Mucosa of descending colon (tissue), 3 donors: ENCODE measurements around the gene PHLDA1. TPM values are rescaled to one million over a fixed set of nuclear protein-coding genes. Genes with fewer than 3 reads are reported as not detected.
A peak's percentile ranks its signal among the peaks of the same experiment; 100 is the strongest.

Source experiments
- ATAC-seq: fragments of 200-7000 bp; cut with Tn5 transposase; one replicate; pipeline ENCODE4 v1.9.1; 2020; ENCODE audit warnings: mild to moderate bottlenecking, moderate library complexity
- DNase-seq, 3 donors: peaks; one replicate each; pipeline ENCODE4 v3.0.0-alpha.2; 2020
- H3K36me3 ChIP-seq: fragments of 200-600 bp; one replicate; pipeline ENCODE4 v1.8.0; 2021; ENCODE audit warnings: low read depth, mild to moderate bottlenecking
- H3K4me1 ChIP-seq: fragments of 200-600 bp; one replicate; pipeline ENCODE4 v1.8.0; 2021; ENCODE audit warnings: low read depth, mild to moderate bottlenecking
- H3K4me3 ChIP-seq: fragments of 200-600 bp; one replicate; pipeline ENCODE4 v1.8.0; 2021; ENCODE audit warnings: mild to moderate bottlenecking
- H3K9me3 ChIP-seq: fragments of 200-600 bp; one replicate; pipeline ENCODE4 v1.8.0; 2021; ENCODE audit warnings: mild to moderate bottlenecking
- CTCF ChIP-seq: fragments of 200-600 bp; IDR thresholded peaks from one replicate; pipeline ENCODE4 v1.8.0; 2022; ENCODE audit warnings: antibody characterized with exemption, mild to moderate bottlenecking
- intact Hi-C, 2 donors: fragments of 100-400 bp; cut with DNase I in 1 of 2; cut with micrococcal nuclease in 1 of 2; formaldehyde crosslinking; loops; one replicate each; pipeline versions ENCODE4 v1.11.0 to v1.11.1; 2022; cut with DNase I, micrococcal nuclease
- long read RNA-seq, 2 donors: library from polyadenylated mRNA; unstranded; transcript quantifications; one replicate each; pipeline ENCODE4 v2.0.0, GENCODE V29; 2019 to 2021
- total RNA-seq, 3 donors: library from RNA; stranded (reverse); fragmentation: NEBNext Ultra II Directional in 2 of 3; extraction: Animal tissue kit (Norgen Biotek cat#: 25700) in 2 of 3; gene quantifications; one replicate each; pipeline versions ENCODE4 v1.2.1 to v1.2.4, GENCODE V29; 2021 to 2023
- donor health status: DM: no; HTN: no; CAD: no; lungs with moderate emphysema.
- donor health status: DM: no; HTN: no; CAD: no.
- donor health status: DM: no; HTN: yes; CAD: no.

The PHLDA1 gene
- 1 to 10 TPM; 2.2 to 8.8 (median 3.5) TPM for total RNA-seq
- long read RNA-seq, donor 1, full-length matches to known transcripts = 9 of 13 reads
- long read RNA-seq, donor 1, partial matches to known transcripts = 0 of 13 reads
- long read RNA-seq, donor 1, other reads (novel, unspliced or antisense) = 4 of 13 reads
- long read RNA-seq, donor 2, full-length matches to known transcripts = 7 of 8 reads
- long read RNA-seq, donor 2, partial matches to known transcripts = 0 of 8 reads
- long read RNA-seq, donor 2, other reads (novel, unspliced or antisense) = 1 of 8 reads

- intact Hi-C loops = loop anchor here in 1 of 2 donors (10.0 kb wide), 1 partner anchor 507 kb away; no protein-coding TSS in a partner anchor
- no peaks in the 10 kb centered on the region for H3K36me3 ChIP-seq
- TF ChIP-seq CTCF = peak; percentile 37
- H3K4me1 ChIP-seq = peaks cover 3% of the 10 kb centered on the region
- ATAC-seq (peak; percentile 90), DNase-seq (peak; percentile 88 to 95 (median 92))
- peak within 1 kb of the TSS; percentile 47 for H3K4me3 ChIP-seq
- no peaks in the 10 kb centered on the region for H3K9me3 ChIP-seq
Observed at GRCh38 chr12:76031414-76032042, at the start of gene PHLDA1. Gene PHLDA1 (minus strand): TSS chr12:76031776.

GRCh38 chr12:76080729-76081415, 49.3 kb upstream of the PHLDA1 start:
- intact Hi-C loops = no loop called here
- no peak for TF ChIP-seq CTCF
- Histone ChIP-seq H3K4me3 (no peak overlapping the region), H3K4me1 (peaks cover 9% of the 10 kb centered on the region), H3K36me3 (no peaks in the 10 kb centered on the region), H3K9me3 (no peaks in the 10 kb centered on the region)
- DNase-seq (no peak), ATAC-seq (no peak)

- TF ChIP-seq CTCF = no peak
- intact Hi-C loops = no loop called here
- ATAC-seq = no peak
Observed at GRCh38 chr12:76080017-76080728, 48.6 kb upstream of the PHLDA1 start.

GRCh38 chr12:76078748-76079147, 47.2 kb upstream of the PHLDA1 start:
- TF ChIP-seq CTCF = no peak
- Histone ChIP-seq H3K36me3 (no peaks in the 10 kb centered on the region), H3K9me3 (no peaks in the 10 kb centered on the region), H3K4me3 (no peak overlapping the region), H3K4me1 (peaks cover 6% of the 10 kb centered on the region)
- intact Hi-C loops = no loop called here
- no peak for ATAC-seq
- no peak for DNase-seq

More at GRCh38 chr12:76080017-76080728, 48.6 kb upstream of the PHLDA1 start:
- Histone ChIP-seq H3K4me3 (no peak overlapping the region), H3K9me3 (no peaks in the 10 kb centered on the region), H3K4me1 (peaks cover 6% of the 10 kb centered on the region), H3K36me3 (no peaks in the 10 kb centered on the region)
- DNase-seq = no peak

- DNase-seq = no peak
- intact Hi-C loops = no loop called here
- no peak for TF ChIP-seq CTCF
- Histone ChIP-seq H3K36me3 (no peaks in the 10 kb centered on the region), H3K9me3 (no peaks in the 10 kb centered on the region), H3K4me1 (no peaks in the 10 kb centered on the region), H3K4me3 (no peak overlapping the region)
- ATAC-seq = no peak
Observed at GRCh38 chr12:76075448-76075847, 43.9 kb upstream of the PHLDA1 start.
